GM19372 (cell line): ENCODE data around the gene OR6C70.
"Not testable (repeated sequence)": the region's sequence is repeated elsewhere in the genome, so short reads cannot be mapped to it uniquely, and the experiment has no call there.

Experiments used
- ATAC-seq: cut with Tn5 transposase; IDR thresholded peaks from one replicate; pipeline ENCODE4 v1.9.1; 2021; ENCODE audit warnings: mild to moderate bottlenecking, low read depth, moderate library complexity; ENCODE audit not compliant: unreplicated experiment

OR6C70 gene

DNA sequence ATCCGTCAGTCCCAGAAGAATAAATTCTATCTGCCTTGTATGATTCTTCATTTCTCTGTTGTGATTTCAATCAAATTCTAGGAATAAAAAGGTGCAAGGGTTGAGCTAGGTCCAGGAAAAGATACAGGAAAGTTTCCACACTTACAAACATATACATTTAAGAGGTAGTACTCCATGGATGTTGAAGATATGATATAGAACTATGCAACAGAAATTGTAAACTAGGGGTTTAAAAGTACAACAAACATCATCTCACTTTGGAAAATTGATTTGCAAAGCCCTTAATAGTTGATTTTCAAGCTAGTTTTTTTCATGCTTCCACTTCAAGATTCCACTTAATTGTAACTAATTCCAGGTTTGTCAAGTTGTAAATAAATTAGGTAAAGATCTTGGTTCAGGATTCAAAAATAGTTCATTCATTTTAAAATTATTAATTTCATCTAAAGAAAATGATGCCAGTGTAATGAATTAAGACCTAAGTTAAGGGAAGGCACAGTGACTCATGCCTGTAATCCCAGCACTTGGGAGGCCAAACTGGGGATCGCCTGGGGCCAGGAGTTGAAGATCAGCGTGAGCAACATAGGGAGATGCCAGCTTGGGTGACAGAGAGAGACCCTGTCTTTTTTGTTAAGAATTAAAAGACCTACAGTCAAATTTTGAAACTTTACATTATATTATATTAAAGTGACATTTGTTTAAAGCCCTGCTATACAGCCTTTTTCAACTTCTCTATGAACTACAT is at the start of gene OR6C70:
Gene OR6C70, minus strand, starts transcription at position 51 of the 742 bp plus-strand sequence. Its CDS starts 0 bp downstream, at position 51.
- no peak for ATAC-seq

- no peak for ATAC-seq
Observed at GRCh38 chr12:55516391-55516790, 46.5 kb upstream of the OR6C70 start.

DNA sequence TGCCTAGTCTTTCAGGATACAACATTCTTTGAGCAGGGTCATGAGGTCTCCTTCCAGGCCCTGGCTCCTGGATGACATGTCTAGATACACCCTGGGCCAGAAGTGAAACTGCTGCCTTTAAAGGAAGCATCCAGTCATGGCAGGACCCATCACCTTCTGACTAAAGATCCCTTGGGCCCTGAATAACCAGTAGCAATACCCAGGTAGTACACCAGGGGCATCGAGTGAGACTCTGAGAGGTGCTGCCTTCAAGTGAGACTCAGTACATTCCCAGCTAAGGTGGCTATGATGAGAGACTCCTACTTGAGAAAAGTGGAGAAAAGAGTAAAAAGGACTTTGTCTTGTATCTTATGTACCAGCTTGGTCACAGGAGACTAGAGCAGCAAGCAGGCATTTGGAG is 45.8 kb upstream of the OR6C70 start:
- no peak for ATAC-seq

DNA sequence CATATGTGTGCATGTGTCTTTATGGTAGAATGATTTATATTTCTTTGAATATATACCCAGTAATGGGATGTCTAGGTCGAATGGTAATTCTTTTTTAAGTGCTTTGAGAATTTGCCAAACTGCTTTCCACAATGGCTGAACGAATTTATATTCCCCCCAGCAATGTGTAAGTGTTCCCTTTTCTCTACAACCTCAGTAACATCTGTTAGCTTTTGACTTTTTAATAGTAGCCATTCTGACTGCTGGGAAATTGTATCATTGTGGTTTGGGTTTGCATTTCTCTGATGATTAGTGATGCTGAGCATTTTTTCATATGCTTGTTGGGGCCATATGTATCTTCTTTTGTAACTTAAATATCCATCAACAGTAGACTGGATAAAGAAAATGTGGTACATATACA is 31.7 kb upstream of the OR6C70 start:
- no peak for ATAC-seq

- ATAC-seq: no peak
Observed at GRCh38 chr12:55499810-55500252, 29.9 kb upstream of the OR6C70 start.

DNA sequence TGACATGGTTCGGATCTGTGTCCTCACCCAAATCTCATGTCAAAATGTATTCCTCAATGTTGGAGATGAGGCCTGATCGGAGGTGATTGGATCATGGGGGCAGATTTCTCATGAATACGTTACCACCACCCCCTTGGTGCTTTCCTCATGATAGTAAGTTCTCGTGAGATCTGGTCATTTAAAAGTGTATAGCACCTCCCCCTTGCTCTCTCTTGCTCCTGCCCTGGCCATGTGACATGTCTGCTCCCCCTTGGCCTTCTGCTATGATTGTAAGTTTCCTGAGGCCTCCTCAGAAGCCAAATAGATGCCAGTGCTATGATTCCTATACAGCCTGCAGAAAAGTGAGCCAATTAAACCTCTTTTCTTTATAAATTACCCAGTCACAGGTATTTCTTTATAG is 29.3 kb upstream of the OR6C70 start:
- ATAC-seq: no peak

DNA sequence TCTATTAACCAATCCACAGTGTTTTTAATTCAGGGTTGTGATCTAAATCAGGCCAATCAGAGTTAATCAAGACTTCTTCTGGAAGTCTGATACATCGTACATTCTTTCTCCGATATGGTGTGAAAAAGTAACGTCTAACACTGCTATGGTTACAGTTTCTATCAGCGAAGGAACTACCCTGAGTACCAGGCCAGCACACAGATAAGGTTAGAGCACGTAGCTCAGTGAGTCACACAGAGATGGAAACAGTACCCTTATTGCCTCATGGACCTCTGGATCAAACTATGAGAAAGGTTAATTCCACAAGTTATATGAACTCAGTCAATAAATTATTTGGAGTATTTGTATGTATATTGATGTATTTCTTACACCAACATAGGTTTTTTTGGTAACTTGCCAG is 25.6 kb upstream of the OR6C70 start:
- no peak for ATAC-seq

DNA sequence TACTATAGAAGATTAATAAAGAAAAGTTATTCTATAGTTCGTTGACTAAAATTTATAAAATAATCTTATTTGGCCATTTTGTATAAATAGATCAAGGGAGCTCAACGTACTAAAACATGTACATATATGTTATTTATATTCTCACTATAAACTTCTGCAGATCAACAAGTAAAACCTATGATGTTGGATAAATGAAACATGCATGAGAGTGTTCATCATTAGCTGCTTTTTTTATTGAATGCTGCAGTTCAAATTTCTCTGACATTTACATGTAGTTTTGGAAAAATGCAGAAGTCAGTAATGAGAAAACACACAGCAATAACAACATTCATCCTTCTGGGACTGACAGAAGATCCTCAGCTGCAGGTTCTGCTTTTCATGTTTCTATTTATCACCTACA is 22.1 kb upstream of the OR6C70 start, which contains the start of gene OR6C68:
Gene OR6C68, plus strand, starts transcription at position 301 of the 400 bp plus-strand sequence. Its CDS starts 0 bp downstream, at position 301.
- no peak for ATAC-seq

GRCh38 chr12:55484284-55484683 is 14.3 kb upstream of the OR6C70 start:
- not testable (repeated sequence) for ATAC-seq

DNA sequence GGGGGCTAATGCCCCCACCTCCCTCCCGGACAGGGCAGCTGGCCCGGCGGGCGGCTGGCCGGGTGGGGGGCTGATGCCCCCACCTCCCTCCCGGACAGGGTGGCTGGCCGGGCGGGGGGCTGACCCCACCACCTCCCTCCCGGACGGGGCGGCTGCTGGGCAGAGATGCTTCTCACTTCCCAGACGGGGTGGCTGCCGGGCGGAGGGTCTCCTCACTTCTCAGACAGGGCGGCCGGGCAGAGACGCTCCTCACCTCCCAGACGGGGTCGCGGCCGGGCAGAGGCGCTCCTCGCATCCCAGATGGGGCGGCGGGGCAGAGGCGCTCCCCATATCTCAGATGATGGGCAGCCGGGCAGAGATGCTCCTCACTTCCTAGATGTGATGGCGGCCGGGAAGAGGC is 9.2 kb upstream of the OR6C70 start:
- ATAC-seq: not testable (repeated sequence)

DNA sequence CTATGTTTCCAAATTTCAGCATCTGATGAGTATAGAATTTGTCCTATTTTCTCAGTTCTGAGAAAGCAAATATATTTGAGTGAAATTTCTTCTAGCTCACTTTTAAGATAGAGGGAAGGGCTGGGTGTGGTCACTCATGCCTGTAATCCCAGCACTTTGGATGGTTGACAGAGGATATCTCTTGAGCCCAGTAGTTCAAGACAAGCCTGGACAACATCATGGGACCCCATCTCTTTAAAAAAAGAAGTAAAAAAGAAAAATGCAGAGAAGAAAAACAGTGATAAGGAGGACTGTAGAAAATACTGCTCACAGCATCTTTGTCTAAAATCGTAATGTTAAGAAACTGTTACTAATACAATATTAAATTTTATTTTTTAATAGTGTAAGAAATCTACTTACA is 2.3 kb upstream of the OR6C70 start:
- no peak for ATAC-seq

GRCh38 chr12:55469291-55469690 is 647 bp downstream of the OR6C70 start:
- ATAC-seq: no peak

GRCh38 chr12:55467836-55468235 is 2.1 kb downstream of the OR6C70 start:
- ATAC-seq: no peak

- not testable (repeated sequence) for ATAC-seq
Observed at GRCh38 chr12:55464926-55465325, 5.0 kb downstream of the OR6C70 start.

GRCh38 chr12:55448825-55449224 is 21.1 kb downstream of the OR6C70 start:
- ATAC-seq: no peak

DNA sequence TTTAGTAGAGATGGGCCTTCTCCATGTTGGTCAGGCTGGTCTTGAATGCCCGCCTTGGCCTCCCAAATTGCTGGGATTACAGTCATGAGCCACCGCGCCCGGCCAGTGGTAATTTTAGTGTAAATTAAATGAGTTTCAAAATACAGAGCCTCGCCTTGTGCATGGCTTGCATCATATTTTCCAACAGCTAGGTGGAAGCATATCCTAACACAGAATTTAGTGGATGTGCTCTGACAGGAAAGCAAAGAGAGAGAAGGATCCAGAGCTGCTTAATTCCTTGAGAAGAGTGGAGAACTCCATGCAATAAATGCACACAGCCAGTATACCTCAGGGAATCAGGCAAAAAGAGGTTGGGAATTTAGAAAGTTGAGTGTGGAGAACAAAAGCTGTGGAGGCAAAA is 23.6 kb downstream of the OR6C70 start:
- ATAC-seq: no peak

- ATAC-seq: no peak
Observed at GRCh38 chr12:55445357-55445756, 24.6 kb downstream of the OR6C70 start.

- no peak for ATAC-seq
Observed at GRCh38 chr12:55443776-55444175, 26.2 kb downstream of the OR6C70 start, which contains the start of gene OR6C2. OR6C2 (plus strand) TSS chr12:55444076; CDS start chr12:55452214, 8,138 bp downstream.

DNA sequence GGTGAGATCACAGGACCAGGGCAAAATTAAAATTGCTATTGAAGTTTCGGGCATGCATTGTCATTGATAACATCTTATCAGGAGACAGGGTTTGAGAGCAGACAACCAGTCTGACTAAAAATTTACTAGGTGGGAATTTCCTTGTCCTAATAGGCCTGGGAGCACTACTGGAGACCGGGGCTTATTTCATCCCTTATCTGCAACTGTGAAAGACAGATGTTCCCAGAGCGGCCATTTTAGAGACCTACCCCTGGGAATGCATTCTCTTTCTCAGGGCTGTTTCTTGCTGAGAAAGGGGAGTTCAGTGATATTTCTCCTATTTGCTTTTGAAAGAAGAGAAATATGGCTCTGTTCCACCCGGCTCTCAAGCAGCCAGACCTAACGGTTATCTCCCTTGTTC is 28.7 kb downstream of the OR6C70 start:
- ATAC-seq: not testable (repeated sequence)

- no peak for ATAC-seq
Observed at GRCh38 chr12:55428331-55429243, 41.4 kb downstream of the OR6C70 start.

DNA sequence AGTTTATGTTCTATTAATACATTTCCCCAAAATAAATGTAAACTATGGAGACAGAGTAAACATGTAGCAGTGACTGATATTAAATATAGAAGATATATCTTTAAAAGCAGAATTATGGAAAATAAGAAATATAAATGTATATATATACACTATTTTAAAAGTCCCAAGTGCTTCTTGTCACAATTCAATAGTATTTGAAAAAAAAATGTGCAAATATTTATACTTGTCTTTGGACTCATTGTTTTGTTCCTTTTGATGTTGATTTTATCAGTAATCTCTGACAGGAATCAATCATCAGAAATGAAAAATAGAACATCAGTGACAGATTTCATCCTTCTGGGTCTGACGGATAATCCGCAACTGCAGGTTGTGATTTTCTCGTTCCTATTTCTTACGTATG is 44.0 kb downstream of the OR6C70 start, which contains the start of gene OR6C76:
Gene OR6C76, plus strand, starts transcription at position 301 of the 400 bp plus-strand sequence. Its CDS starts 0 bp downstream, at position 301.
- ATAC-seq: no peak
